Parathyroid adenoma (tissue), 2 donors: Measurements from ENCODE around the gene GALNT17.

Experiments
- H2AFZ ChIP-seq: fragments of 300-600 bp; sonication (generic); one replicate; pipeline ENCODE4 v1.7.0; 2017; ENCODE audit warnings: antibody characterized with exemption, mild to moderate bottlenecking
- H3K27ac ChIP-seq: fragments of 300-600 bp; sonication (generic); one replicate; pipeline ENCODE4 v1.7.0; 2017
- H3K27me3 ChIP-seq: fragments of 300-600 bp; sonication (generic); one replicate; pipeline ENCODE4 v1.7.0; 2017; ENCODE audit warnings: low read length; ENCODE audit not compliant: control insufficient read depth, insufficient read depth
- H3K36me3 ChIP-seq: fragments of 300-600 bp; sonication (generic); one replicate; pipeline ENCODE4 v1.7.0; 2017; ENCODE audit warnings: low read length; ENCODE audit not compliant: control insufficient read depth, insufficient read depth
- H3K4me1 ChIP-seq: fragments of 300-600 bp; sonication (generic); one replicate; pipeline ENCODE4 v1.7.0; 2017; ENCODE audit warnings: control low read depth
- H3K4me2 ChIP-seq: fragments of 300-600 bp; sonication (generic); one replicate; pipeline ENCODE4 v1.7.0; 2017; ENCODE audit warnings: low read length
- H3K4me3 ChIP-seq: fragments of 300-600 bp; sonication (generic); one replicate; pipeline ENCODE4 v1.7.0; 2017; ENCODE audit warnings: low read depth, low read length
- H3K79me2 ChIP-seq: fragments of 300-600 bp; sonication (generic); one replicate; pipeline ENCODE4 v1.7.0; 2017; ENCODE audit warnings: control low read depth
- H3K9ac ChIP-seq: fragments of 300-600 bp; sonication (generic); one replicate; pipeline ENCODE4 v1.7.0; 2017; ENCODE audit warnings: mild to moderate bottlenecking
- H3K9me3 ChIP-seq: fragments of 300-600 bp; sonication (generic); one replicate; pipeline ENCODE4 v1.7.0; 2017; ENCODE audit warnings: low read length; ENCODE audit not compliant: control insufficient read depth
- CTCF ChIP-seq: fragments of 300-600 bp; sonication (generic); IDR thresholded peaks from one replicate; pipeline ENCODE4 v1.7.0; 2017; ENCODE audit warnings: antibody characterized with exemption, mild to moderate bottlenecking
- donor health status: primary hyperparathyroidism.

Gene GALNT17

GRCh38 chr7:71267734-71268469 is 136.0 kb downstream of the GALNT17 start:
- H3K4me3 ChIP-seq = no peak overlapping the region
- no peak overlapping the region for H2AFZ ChIP-seq
- no peak overlapping the region for H3K27ac ChIP-seq
- H3K9me3 ChIP-seq = no peaks in the 10 kb centered on the region
- H3K4me2 ChIP-seq = no peak overlapping the region
- no peaks in the 10 kb centered on the region for H3K36me3 ChIP-seq
- H3K9ac ChIP-seq = no peak overlapping the region
- H3K27me3 ChIP-seq = no peaks in the 10 kb centered on the region
- no peaks in the 10 kb centered on the region for H3K4me1 ChIP-seq
- TF ChIP-seq CTCF = no peak
- H3K79me2 ChIP-seq = no peaks in the 10 kb centered on the region

- Histone ChIP-seq H3K27me3 (no peaks in the 10 kb centered on the region), H3K27ac (no peak overlapping the region), H3K9me3 (no peaks in the 10 kb centered on the region), H3K4me2 (no peak overlapping the region), H3K36me3 (no peaks in the 10 kb centered on the region), H2AFZ (no peak overlapping the region), H3K4me1 (no peaks in the 10 kb centered on the region), H3K79me2 (no peaks in the 10 kb centered on the region), H3K9ac (no peak overlapping the region), H3K4me3 (no peak overlapping the region)
- no peak for TF ChIP-seq CTCF
Measured at GRCh38 chr7:71270558-71270957, 138.6 kb downstream of the GALNT17 start.

DNA sequence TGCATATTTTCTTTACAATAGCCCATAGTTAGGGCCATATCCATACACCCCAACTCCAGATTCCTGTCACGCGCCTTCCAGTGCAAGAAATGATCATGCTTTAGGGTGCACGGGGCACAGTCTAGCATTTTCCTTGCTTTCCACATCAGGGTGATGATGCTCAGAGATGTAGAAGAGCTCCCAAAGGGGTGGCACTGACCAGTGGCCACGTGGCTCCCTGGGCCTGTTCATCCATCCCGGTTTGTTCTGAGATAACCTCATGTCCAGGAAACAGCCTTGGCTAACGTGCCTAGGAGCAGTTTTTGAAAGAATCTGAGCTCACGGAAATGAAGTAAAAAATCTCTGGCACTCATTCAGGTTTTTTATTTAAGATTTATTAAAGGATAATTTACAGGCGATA is 139.3 kb downstream of the GALNT17 start:
- no peaks in the 10 kb centered on the region for H3K36me3 ChIP-seq
- no peak for TF ChIP-seq CTCF

DNA sequence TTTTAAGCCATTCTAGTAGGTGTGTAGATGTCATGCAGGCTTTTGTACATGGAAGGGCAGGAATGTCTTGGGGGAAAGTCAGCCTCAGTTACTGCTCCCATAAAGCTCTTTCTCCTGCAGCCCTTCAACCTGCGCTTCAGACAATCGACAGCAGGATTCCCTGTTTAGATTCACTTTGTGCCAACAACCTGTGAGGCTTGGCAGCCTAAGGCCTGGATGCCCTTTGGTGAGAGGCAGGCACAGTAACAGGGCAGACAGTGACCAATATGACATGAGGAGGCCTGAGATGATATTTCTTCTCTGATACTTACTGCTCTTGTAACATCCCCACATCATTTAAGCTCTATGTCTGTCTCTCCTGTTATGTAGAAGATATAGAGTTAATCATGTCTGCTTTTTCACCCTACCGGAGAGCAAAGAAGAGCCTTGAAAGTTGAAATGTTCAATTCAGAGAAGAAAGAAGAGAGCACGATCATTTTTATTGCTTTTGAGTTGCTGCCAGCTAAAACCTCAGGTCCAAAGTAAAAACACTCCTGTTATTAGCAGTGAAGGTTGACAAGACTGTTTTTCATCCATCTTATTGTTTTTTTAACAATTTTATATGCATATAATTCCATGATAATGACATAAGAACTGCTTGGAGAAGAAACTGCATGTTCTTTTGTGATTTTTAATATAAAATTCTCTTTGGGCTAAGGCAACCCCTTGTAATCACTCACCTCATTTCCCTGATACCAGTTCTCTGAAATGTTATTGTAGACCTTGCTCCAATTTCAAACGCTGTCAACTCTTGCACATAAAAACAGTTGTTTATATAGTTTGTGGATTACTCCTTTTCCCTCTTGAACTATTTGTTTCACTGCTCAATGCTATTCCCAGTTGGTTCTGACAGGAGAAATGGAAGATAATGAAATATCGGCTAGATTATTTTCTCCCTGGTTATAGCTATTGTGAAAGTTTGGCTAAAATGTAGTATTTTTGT is 140.9 kb downstream of the GALNT17 start:
- Histone ChIP-seq H3K4me2 (no peak overlapping the region), H3K4me3 (no peak overlapping the region), H3K9ac (no peak overlapping the region), H2AFZ (no peak overlapping the region), H3K4me1 (no peaks in the 10 kb centered on the region), H3K36me3 (no peaks in the 10 kb centered on the region), H3K27ac (no peak overlapping the region), H3K9me3 (no peaks in the 10 kb centered on the region), H3K79me2 (no peaks in the 10 kb centered on the region), H3K27me3 (no peaks in the 10 kb centered on the region)
- no peak for TF ChIP-seq CTCF

More for the DNA sequence above, 139.3 kb downstream of the GALNT17 start:
- Histone ChIP-seq H3K27me3 (no peaks in the 10 kb centered on the region), H2AFZ (no peak overlapping the region), H3K9me3 (no peaks in the 10 kb centered on the region), H3K79me2 (no peaks in the 10 kb centered on the region), H3K4me1 (no peaks in the 10 kb centered on the region), H3K9ac (no peak overlapping the region), H3K4me2 (no peak overlapping the region), H3K27ac (no peak overlapping the region), H3K4me3 (no peak overlapping the region)
